ENCODE results near the gene TMEM269.

Gene TMEM269

GRCh38 chr1:42766741-42767509, 17.9 kb upstream of the TMEM269 start, which contains the start of the genes C1orf50 and P3H1:
Gene C1orf50, plus strand, starts transcription at chr1:42767249. Its CDS starts 63 bp downstream, at chr1:42767312.
Gene P3H1, minus strand, starts transcription at chr1:42767028. Its CDS starts 57 bp downstream, at chr1:42766971.
- peak within 1 kb of the TSS; percentile 99 for H3K4me3 ChIP-seq (ENCODE audit: low read depth, low read length)
- DNase-seq (ENCODE audit: low read depth), result peak; percentile 96
- TF ChIP-seq CTCF (IDR thresholded peaks at IDR 0.05; ENCODE audit: low read depth, low read length, missing control alignments), result no peak

GRCh38 chr1:42767510-42768000, 17.2 kb upstream of the TMEM269 start:
- peak overlapping the region; percentile 99 for H3K4me3 ChIP-seq (ENCODE audit: low read depth, low read length)
- DNase-seq (ENCODE audit: low read depth), result no peak
- TF ChIP-seq CTCF (IDR thresholded peaks at IDR 0.05; ENCODE audit: low read depth, low read length, missing control alignments), result no peak

GRCh38 chr1:42768172-42768571, 16.6 kb upstream of the TMEM269 start:
- H3K4me3 ChIP-seq (ENCODE audit: low read depth, low read length), result peak overlapping the region; percentile 99
- DNase-seq (ENCODE audit: low read depth), result no peak
- no peak for TF ChIP-seq CTCF (IDR thresholded peaks at IDR 0.05; ENCODE audit: low read depth, low read length, missing control alignments)

- TF ChIP-seq CTCF (IDR thresholded peaks at IDR 0.05; ENCODE audit: low read depth, low read length, missing control alignments), result no peak
- H3K4me3 ChIP-seq (ENCODE audit: low read depth, low read length), result no peak overlapping the region
- DNase-seq (ENCODE audit: low read depth), result no peak
These were observed 15.0 kb upstream of the TMEM269 start for GRCh38 chr1:42769811-42770210.

GRCh38 chr1:42773420-42773819, 11.4 kb upstream of the TMEM269 start:
- no peak for TF ChIP-seq CTCF (IDR thresholded peaks at IDR 0.05; ENCODE audit: low read depth, low read length, missing control alignments)
- H3K4me3 ChIP-seq (ENCODE audit: low read depth, low read length), result no peak overlapping the region

GRCh38 chr1:42774928-42775526, 9.8 kb upstream of the TMEM269 start:
- no peak overlapping the region for H3K4me3 ChIP-seq (ENCODE audit: low read depth, low read length)
- DNase-seq (ENCODE audit: low read depth), result no peak
- TF ChIP-seq CTCF (IDR thresholded peaks at IDR 0.05; ENCODE audit: low read depth, low read length, missing control alignments), result no peak

More at GRCh38 chr1:42773420-42773819, 11.4 kb upstream of the TMEM269 start:
- DNase-seq (ENCODE audit: low read depth), result no peak

Data from GM12864 (cell line).